GM18870 (cell line): ENCODE measurements around the gene TSPAN33.
"Not testable (repeated sequence)": the region's sequence is repeated elsewhere in the genome, so short reads cannot be mapped to it uniquely, and the experiment has no call there.

Experiments used
- ATAC-seq: cut with Tn5 transposase; IDR thresholded peaks from one replicate; pipeline ENCODE4 v1.9.1; 2021; ENCODE audit warnings: moderate library complexity; ENCODE audit not compliant: unreplicated experiment

The TSPAN33 gene

DNA sequence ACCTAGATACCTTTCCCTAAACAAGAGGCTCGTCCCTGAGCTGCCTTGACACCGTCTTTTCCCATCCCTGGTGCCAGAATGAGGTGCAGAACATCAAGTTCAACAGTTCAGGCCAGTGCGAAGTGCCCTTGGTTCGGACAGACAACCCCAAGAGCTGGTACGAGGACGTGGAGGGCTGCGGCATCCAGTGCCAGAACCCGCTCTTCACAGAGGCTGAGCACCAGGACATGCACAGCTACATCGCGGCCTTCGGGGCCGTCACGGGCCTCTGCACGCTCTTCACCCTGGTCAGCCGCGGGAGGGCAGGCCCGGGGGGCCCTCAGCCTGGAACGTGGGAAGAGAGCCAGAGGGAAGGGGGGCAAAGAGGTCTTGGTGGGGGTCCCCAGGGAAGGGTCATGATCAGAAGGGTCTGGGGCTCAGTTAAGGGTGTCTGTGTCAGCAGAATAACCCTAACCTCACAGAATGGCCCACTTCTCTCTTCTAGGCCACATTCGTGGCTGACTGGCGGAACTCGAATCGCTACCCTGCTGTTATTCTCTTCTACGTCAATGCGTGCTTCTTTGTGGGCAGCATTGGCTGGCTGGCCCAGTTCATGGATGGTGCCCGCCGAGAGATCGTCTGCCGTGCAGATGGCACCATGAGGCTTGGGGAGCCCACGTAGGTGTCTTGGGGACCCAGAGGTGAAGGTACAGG is 60.8 kb downstream of the TSPAN33 start:
- ATAC-seq, result no peak

DNA sequence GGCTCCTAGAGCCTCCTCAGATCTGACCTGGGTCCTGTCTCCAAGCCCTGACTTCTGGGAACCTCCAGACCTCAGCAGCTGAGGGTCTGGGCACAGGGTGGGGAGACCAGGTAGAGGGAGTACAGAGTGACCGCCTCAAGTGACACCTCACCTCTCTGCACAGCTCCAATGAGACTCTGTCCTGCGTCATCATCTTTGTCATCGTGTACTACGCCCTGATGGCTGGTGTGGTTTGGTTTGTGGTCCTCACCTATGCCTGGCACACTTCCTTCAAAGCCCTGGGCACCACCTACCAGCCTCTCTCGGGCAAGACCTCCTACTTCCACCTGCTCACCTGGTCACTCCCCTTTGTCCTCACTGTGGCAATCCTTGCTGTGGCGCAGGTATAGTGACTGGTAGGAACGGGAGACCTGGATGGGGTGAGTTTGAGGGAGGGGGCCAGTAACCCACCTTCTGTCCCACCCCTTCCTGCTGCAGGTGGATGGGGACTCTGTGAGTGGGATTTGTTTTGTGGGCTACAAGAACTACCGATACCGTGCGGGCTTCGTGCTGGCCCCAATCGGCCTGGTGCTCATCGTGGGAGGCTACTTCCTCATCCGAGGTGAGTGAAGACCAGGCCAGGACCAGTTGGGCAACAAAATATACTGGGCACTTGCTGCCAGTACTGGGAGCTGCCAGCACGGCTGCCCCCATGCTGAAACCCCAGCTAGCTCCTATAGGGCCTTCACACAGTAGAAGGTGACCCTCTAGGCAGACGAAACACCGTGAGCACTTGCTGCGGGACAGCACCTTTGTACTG is 61.7 kb downstream of the TSPAN33 start:
- ATAC-seq, result no peak

DNA sequence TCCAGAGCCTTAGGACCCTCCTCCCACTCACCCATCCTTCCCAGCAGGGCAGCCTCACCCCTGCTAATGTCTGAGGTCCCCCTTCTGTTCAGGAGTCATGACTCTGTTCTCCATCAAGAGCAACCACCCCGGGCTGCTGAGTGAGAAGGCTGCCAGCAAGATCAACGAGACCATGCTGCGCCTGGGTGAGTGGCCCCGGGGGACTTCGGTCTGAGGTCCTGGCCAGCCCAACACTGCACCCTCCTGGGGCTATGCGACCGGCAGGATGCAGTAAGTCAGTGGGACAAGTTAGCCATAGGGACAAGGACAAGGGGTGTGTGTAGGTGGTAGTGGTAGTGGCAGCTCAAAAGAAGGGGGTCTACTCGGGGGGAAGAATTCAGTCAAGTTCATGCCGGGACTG is 64.2 kb downstream of the TSPAN33 start:
- ATAC-seq, result no peak

DNA sequence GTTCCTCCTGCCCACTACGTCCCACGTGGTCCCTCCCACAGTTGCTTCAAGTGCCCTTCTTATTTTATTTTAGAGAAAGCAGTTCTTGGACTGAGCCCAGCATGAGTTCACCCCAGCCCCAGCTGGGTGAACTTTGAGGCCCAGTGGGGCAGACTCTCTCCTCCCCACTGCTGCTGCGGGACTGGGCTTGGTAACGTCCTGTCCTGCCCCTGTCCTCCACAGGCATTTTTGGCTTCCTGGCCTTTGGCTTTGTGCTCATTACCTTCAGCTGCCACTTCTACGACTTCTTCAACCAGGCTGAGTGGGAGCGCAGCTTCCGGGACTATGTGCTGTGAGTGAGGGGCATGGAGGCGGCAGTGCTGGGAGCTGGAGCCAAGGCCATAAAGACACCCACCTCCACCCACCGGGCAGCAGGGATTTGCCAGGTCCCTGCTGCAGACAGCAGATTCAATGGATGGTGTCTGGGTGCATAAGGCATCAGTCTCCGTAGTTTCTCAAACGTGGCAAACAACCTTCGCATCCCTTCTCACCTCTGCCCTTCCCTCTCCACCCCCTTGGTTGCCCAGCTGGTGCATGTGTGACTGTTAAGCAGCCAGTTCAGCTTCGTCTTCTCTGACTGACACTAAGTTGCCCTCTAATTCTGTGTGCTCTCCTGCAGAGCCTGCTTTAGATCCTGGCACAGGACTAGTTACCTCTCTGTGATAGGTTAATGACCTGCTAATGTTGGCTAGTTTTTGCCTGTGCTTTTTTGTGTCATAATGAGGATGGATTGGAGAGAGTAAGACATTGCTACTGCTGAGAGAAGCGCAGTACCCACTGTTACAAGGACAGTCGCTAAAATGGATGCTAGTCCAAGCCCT is 64.8 kb downstream of the TSPAN33 start:
- ATAC-seq, result no peak

DNA sequence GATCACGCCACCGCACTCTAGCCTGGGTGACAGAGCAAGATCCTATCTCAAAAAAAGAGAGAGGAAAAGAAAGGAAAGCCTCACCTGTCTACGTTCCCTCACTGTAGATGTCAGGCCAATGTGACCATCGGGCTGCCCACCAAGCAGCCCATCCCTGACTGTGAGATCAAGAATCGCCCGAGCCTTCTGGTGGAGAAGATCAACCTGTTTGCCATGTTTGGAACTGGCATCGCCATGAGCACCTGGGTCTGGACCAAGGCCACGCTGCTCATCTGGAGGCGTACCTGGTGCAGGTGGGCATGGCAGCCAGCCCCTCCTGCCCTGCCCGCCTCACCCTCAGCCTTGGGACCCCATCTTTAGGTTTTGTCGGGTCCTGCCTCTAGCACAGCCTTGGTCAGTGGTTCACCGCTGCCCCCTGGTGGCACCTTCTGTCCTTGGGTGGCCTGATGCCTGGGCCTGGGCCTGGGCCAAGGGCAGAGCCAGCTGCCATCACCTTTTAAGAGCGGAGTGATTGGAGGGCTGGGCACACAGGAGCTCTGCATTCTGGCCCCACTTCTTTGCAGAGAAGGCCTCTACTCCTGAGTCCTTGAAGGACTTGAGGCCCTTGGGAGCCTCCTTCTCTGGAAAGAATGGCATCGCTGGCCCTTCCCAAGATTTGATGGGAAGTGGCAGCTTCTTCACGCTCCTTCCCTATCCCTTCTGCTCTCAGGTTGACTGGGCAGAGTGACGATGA is 65.9 kb downstream of the TSPAN33 start:
- ATAC-seq, result no peak

GRCh38 chr7:129210989-129211312 is 66.4 kb downstream of the TSPAN33 start:
- ATAC-seq, result no peak

- ATAC-seq, result no peak
These were observed 67.6 kb downstream of the TSPAN33 start for GRCh38 chr7:129212126-129212525.

GRCh38 chr7:129212596-129212995 is 68.1 kb downstream of the TSPAN33 start:
- ATAC-seq, result no peak

GRCh38 chr7:129213828-129214227 is 69.3 kb downstream of the TSPAN33 start:
- no peak for ATAC-seq

GRCh38 chr7:129215691-129216090 is 71.2 kb downstream of the TSPAN33 start:
- not testable (repeated sequence) for ATAC-seq

- not testable (repeated sequence) for ATAC-seq
These were observed 71.7 kb downstream of the TSPAN33 start for GRCh38 chr7:129216101-129216715.

DNA sequence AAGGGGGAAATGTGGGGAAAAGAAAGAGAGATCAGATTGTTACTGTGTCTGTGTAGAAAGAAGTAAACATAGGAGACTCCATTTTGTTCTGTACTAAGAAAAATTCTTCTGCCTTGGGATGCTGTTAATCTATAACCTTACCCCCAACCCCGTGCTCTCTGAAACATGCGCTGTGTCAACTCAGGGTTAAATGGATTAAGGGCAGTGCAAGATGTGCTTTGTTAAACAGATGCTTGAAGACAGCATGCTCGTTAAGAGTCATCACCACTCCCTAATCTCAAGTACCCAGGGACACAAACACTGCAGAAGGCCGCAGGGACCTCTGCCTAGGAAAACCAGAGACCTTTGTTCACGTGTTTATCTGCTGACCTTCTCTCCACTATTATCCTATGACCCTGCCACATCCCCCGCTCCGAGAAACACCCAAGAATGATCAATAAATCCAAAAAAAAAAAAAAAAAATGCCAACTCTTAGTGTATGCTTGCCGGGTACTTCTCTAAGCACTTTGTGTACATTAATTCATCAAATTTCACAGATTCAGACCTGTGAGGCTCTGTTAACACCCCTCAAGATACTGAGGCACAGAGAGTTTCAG is 72.4 kb downstream of the TSPAN33 start:
- ATAC-seq, result not testable (repeated sequence)

DNA sequence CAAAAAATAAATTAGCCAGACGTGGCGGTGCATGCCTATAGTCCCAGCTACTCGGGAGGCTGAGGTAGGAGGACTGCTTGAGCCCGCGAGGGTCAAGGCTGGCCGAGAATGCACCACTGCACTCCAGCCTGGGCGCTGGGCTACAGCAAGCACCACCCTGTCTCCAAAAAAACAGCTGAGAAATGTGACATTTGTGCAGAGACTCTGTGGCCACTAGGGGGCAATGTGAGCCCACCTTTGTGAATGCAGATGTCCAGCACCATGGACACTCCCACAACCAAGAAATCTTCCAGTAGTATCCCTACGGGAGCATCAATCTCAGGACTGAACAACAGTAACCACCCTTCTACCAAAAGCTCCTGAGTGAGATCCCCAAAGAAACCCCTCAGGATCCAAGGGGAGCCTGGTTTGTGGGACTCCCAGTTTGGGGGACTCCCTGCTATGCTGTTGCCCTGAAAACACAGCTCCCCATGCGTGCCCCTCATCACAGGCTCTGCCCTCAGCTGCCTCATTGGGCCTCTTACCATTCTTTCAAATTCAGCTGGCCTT is 74.1 kb downstream of the TSPAN33 start:
- ATAC-seq, result no peak

DNA sequence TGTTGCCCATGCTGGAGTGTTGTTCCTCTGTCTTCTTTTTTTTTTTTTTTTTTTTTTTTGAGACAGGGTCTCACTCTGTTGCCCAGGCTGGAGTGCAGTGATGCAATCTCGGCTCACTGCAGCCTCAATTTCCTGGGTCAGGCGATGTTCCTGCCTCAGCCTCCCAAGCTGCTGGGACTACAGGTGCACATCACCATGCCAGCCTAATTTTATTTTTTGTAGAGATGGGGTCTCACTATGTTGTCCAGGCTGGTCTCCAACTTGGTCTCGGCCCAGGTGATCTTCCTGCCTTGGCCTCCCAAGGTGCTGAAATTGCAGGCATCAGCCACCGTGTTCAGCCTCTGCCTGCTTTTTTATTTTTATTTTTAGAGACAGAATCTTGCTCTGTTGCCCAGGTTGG is 74.7 kb downstream of the TSPAN33 start:
- not testable (repeated sequence) for ATAC-seq
